ENCODE results near the gene PCDHGB5.
"Not testable (repeated sequence)": the region's sequence is repeated elsewhere in the genome, so short reads cannot be mapped to it uniquely, and the experiment has no call there.

- TF ChIP-seq RAD21 (conservative IDR thresholded peaks at IDR 0.05); CTCF (IDR thresholded peaks at IDR 0.05; ENCODE audit: poor library complexity, severe bottlenecking); REST (IDR thresholded peaks at IDR 0.05; ENCODE audit: borderline replicate concordance); TAF1 (IDR thresholded peaks at IDR 0.05; ENCODE audit: low read depth): not testable (repeated sequence)
Observed at GRCh38 chr5:141414548-141415274, 17.0 kb downstream of the PCDHGB5 start.

All from neural cell (in vitro differentiated cells).